Stimulated activated CD8-positive, alpha-beta memory T cell treated with anti-CD3 and anti-CD28 coated beads, Interleukin-7, amount 100 ng/mL, for 48 hours (primary cell): Measurements from ENCODE around the gene RHOT2.

ENCODE experiments used
- DNase-seq, 2 donors: peaks; one replicate each; pipeline ENCODE4 v3.0.0-alpha.2; 2020; ENCODE audit warnings: low read depth in 1 of 2; ENCODE audit errors: extremely low read depth in 1 of 2

RHOT2 gene

DNA sequence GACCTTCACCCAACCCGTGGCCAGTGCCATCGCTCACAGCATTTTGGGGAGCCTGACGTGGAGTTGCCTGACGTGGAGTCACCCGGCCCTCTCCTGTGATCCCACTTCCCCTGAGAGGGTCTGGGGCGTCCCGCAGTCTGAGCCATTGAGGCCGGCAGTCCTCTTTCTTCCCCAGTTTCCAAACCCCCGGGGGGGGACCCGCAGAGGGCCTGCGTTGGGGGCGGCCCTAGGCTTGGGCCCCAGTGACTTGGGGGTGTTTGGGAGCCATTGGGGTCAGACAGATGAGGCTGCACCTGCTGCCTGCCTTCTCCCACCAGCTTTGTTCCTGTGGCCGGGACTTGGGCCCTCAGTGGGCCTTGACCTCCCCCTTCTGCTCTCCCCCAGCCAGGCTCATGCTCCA is 1.7 kb downstream of the RHOT2 start:
- no peak for DNase-seq

DNA sequence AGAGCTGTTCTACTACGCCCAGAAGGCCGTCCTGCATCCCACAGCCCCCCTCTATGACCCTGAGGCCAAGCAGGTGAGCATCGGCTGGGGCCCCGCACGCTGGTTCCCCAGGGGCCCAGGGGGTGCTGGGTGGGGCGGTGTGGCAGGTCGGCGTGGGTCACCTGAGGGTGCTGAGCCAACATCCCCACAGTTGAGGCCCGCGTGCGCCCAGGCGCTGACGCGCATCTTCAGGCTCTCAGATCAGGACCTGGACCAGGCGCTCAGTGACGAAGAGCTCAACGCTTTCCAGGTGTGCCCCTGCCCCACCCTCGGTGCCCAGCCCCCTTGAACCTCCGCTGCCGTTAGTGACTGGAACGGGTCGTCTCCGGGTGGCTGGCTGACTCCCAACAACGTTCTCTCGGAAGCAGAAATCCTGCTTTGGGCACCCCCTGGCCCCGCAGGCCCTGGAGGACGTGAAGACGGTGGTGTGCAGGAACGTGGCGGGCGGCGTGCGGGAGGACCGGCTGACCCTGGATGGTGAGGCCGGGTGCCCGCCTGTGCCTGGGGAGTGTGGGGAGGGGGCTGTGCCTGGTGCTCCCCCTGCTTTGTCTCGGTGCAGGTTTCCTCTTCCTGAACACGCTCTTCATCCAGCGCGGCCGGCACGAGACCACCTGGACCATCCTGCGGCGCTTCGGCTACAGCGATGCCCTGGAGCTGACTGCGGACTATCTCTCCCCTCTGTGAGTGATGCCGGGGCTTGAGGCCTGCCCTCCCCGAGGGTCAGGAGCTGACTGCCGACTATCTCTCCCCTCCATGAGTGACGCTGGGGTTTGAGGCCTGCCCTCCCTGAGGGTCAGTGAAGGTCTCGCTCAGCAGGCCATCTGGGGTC is 2.8 kb downstream of the RHOT2 start:
- no peak for DNase-seq

DNA sequence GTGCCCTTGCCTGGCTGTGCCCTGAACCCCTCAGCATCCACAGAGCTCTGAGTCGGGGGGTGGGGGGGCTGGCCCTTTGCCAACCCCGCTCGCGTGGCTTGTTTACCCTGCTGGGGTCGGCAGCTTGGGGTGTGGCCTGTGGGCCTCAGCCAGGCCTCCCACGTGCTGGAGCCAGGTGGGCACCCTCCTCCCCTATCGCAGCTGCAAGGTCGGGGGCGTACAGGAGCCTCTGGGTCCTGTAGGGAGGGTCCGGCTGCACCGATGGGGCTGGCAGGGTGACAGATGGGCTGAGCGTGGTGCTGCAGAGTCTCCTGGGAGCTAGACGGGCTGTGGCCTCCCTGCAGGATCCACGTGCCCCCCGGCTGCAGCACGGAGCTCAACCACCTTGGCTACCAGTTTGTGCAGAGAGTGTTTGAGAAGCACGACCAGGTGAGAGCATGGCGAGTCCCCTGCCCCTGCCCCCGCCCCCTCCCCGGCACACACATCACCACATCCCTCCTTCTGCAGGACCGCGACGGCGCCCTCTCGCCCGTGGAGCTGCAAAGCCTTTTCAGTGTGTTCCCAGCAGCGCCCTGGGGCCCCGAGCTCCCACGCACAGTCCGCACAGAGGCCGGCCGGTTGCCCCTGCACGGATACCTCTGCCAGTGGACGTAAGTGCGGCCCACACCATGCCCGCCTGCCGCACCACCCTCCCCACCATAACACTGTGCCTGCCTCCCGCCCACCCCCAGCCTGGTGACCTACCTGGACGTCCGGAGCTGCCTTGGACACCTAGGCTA is 3.6 kb downstream of the RHOT2 start:
- no peak for DNase-seq

DNA sequence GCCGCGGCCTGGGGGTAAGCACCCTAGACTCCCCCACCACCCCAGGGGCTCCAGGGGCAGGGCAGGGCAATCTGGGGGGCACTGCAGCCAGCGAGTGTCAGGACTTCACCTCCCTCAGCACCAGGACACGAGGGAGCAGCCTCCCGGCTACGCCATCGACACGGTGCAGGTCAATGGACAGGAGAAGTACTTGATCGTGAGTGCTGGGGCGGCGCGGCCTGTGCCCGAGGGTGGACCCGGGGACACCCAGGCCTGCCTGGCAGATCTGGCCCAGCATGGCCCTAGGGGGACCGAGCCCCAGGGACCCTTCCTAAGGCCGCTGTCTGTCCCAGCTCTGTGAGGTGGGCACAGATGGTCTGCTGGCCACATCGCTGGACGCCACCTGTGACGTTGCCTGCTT is 4.4 kb downstream of the RHOT2 start:
- DNase-seq: no peak

DNA sequence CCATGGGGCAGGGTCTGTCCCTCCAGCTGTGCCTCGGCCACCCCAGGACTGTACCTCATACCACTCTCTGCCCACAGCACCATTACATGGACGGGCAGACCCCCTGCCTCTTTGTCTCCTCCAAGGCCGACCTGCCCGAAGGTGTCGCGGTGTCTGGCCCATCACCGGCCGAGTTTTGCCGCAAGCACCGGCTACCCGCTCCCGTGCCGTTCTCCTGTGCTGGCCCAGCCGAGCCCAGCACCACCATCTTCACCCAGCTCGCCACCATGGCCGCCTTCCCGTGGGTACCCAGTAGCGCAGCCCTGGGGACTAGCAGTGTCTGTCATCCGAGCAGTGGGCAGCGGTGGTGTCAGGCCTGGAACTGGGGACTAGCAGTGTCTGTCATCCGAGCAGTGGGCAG is 4.9 kb downstream of the RHOT2 start:
- DNase-seq: no peak

DNA sequence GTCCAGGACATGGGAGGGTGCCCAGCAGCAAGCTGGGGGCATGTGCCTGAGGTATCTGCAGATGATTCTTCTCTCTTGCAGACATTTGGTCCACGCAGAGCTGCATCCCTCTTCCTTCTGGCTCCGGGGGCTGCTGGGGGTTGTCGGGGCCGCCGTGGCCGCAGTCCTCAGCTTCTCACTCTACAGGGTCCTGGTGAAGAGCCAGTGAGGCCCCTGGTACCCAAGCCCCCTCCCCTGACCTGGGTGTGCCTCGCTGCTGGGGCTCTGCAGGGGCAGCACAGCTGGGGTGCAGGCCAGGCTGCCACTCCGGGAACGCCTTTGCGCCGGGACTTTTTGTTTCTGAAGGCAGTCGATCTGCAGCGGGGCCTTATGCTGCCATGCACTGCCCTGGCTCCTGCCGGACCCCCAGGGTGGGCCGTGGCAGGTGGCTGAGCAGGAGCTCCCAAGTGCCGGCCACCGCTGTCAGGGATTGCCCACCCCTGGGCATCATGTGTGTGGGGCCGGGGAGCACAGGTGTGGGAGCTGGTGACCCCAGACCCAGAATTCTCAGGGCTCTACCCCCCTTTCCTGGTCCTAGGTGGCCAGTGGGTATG is 5.6 kb downstream of the RHOT2 start:
- DNase-seq: no peak

DNA sequence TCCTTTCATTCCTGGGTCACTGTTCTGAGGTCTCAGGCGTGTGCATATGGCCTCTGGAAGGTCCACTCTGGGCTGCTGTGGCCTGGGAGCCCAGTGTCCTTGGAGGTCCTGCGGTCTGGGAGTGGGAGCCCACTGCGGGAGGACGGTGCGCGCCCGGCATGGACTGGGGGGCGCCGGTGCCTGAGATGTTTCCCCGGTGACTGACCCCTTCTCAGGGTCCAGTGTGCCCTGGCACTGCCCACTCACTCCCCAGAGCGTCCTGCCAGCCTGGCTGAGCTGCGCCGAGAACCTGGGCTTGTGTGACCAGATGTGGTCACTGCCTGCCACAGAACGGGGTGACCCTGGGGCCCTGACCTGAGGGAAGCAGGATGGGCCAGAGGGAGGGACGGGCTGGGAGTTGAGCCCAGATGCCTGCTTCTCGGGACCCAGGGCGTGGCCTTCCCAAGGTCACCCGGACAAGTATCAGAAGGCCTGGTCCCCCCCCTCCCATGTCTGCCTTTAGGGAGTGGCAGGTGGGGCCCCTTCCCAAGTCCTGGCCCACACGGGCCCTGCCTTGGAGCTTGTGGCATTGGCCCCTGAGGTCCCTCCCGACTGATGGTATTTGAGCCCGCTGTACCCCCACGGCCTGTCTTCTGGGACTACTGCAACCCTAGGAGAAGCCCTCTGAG is 6.4 kb downstream of the RHOT2 start:
- no peak for DNase-seq

DNA sequence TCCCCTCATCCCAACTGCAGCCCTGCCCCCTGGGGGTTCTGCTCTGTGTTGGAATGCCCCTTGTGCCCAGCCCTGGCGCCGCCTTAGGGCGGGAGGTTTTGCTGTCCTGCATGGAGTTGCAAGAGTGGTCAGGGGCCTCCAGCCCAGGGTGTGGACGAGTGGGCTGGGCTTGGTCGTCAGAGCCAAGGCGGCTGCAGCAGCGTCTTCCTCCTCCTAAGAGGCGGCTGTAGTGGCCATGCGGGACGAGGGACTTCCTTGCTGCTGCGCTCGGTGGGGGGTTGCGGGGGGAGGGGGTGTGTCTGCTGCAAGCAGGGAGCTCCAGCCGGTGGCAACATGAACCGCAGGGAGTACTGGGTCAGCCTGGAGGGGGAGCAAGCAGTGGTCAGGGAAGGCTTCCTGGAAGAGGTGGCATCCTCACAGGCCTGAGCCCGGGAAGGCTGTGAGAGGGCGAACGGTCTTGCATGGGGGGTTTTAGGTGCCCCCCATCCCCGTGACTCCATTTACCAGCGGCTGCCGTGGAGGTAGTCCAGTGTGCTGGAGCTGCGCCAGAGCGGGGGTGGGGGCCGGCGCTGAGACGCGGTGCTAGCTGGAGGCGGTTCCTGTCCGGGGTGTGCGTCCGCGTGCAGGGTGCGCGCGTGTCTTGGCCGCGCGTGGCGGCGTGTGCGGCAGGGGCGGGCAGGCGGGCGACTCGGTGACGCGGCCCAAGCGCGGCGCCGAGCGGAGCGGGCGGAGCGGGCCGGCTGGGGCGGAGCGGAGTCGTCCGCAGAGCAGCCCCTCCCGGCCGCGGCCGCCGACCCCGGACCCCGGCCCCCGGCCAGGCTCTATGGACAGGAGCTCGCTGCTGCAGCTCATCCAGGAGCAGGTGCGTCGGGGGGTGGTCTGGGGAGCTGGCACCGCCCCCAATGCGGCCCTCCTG is 7.3 kb downstream of the RHOT2 start, which contains the start of gene RHBDL1:
TSS of gene RHBDL1 (plus strand) at position 704 of the 916 bp plus-strand sequence. CDS start at position 824, 120 bp downstream.
- no peak for DNase-seq

DNA sequence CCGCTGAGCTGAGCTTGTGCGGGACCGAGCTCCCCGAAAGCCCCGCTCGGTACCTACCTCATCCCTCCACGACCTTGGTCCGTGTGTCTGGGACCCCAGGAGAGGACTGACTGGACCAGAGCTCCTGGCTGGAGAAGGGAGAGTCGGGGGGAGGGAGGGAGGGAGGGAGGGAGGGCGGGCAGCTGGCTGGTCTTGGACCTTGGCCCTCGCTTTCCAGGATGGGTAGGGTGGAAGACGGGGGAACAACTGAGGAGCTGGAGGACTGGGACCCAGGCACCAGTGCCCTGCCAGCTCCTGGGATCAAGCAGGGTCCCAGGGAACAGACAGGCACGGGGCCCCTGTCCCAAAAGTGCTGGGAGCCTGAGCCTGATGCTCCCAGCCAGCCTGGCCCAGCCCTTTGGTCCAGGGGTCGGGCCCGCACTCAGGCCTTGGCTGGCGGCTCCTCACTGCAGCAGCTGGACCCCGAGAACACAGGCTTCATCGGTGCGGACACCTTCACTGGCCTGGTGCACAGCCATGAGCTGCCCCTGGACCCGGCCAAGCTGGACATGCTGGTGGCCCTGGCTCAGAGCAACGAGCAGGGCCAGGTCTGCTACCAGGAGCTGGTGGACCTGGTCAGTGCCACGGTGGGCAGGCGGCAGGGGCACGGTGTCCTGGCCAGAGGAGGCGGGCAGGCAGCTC is 8.1 kb downstream of the RHOT2 start:
- DNase-seq: no peak

DNA sequence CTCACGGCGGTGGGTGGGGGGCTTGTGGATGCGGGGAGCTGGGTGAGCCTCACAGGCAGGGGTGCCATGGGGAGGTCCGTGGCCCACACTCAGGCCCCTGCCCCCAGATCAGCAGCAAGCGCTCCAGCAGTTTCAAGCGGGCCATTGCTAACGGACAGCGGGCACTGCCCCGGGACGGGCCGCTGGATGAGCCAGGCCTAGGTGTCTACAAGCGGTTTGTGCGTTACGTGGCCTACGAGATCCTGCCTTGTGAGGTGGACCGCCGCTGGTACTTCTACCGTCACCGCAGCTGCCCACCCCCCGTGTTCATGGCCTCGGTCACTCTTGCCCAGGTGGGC is 8.6 kb downstream of the RHOT2 start:
- DNase-seq: no peak

DNA sequence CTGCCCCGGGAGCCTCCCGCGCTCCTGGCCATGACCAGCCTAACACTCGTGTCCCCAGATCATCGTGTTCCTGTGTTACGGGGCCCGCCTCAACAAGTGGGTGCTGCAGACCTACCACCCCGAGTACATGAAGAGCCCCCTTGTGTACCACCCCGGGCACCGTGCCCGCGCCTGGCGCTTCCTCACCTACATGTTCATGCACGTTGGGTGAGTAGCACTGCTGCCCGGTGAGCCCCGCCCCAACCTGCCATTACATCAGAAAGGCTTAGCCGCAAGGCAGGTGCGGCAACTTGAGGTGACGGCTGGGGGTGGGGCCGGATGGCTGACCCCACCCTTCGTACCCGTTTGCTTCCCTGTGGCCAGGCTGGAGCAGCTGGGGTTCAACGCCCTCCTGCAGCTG is 9.0 kb downstream of the RHOT2 start:
- no peak for DNase-seq

DNA sequence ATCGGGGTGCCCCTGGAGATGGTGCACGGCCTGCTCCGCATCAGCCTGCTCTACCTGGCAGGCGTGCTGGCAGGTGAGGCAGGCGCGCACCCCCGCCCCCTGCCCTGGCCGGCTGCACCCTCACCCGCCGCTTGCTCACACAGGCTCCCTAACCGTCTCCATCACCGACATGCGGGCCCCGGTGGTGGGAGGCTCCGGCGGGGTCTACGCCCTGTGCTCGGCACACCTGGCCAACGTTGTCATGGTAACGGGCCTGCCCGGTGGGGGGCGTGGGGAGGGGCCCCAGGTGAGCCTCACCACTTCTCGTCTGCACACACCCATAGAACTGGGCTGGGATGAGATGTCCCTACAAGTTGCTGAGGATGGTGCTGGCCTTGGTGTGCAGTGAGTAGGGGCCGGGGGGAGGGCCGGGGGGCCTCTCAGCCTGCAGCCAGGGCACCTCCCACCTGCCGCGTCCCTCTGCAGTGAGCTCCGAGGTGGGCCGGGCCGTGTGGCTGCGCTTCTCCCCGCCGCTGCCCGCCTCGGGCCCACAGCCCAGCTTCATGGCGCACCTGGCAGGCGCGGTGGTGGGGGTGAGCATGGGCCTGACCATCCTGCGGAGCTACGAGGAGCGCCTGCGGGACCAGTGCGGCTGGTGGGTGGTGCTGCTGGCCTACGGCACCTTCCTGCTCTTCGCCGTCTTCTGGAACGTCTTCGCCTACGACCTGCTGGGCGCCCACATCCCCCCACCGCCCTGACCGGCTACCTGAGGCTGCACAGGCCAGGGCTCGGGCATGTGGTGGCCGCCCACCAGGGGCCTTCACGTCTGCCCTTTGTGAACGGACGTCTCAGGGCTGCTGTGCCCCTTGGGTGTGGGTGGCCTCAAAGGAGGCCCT is 9.6 kb downstream of the RHOT2 start:
- no peak for DNase-seq

DNA sequence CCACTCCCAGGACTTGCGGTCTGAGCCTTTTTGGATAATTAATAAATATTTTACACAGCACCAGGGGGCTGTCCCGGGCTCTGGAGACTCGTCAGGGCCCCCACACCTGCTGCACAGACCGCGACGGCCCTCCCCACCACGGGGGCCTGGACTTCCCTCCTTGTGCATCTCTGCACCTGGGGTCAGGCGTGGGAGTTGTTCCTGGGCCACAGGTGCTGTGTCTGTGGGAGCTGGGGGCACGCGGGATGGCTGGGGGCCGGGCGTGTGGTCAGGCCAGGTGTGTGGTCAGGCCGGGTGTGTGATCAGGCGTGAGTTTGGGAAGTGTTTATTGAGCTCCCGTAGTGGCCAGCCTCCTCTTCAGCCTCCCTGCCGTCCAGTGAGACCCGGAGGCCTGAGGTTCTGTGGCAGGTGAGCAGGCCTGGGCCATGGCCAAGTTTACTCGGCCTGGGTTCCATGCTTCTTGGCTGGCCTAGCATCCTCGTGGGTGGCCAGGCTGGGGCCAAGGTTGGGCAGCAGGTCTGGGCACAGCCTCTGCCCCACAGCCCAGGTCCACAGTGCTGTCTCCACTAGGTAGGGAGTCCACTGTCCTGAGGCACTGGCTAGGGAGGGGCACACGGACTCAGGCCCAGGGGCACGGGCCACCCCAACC is 10.4 kb downstream of the RHOT2 start:
- DNase-seq: no peak

DNA sequence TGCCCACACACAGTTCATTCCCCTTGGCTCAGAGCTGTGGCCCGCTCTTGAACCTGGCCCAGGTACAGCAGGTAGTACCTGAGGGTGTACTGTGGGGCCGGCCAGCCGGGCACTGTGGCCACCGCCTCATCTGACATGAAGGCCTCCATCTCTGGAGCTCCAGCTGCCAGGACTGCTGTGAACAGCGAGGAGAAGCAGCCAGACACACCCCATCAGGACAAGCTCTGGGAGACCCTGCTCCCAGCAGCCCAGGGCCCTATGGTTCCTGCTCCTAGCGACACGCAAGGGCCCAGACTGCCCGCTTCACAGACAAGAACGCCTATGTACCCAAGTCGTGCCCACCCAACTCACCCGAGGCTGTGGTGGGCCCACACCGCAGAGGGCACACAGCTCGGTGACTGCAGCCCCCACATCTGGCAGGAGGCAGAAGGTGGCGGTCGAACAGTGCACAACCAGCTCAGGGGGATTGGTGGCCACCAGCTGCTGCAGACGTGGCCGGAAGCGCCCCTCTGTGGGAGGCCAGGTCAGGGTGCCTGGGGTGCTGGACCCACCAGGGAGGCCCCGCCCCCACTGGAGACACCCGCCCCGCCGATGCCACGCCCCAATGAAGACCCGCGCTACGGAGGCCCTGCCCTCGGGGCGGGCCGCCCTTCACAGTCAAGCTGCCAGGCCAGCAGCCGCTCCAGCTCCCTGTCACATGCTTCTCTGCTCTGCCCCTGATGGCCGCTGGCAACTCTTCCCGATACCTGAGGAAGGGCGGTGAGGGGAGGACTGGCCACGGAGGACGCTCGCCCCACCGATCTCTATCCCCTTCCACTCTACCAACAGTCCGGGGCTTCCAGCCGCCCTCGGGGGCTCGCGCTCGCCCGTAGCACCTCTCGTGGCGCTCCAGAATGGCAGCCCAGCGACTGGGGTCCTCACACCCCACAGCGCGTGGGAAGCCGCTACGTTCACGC is 11.2 kb downstream of the RHOT2 start:
- DNase-seq: no peak

DNA sequence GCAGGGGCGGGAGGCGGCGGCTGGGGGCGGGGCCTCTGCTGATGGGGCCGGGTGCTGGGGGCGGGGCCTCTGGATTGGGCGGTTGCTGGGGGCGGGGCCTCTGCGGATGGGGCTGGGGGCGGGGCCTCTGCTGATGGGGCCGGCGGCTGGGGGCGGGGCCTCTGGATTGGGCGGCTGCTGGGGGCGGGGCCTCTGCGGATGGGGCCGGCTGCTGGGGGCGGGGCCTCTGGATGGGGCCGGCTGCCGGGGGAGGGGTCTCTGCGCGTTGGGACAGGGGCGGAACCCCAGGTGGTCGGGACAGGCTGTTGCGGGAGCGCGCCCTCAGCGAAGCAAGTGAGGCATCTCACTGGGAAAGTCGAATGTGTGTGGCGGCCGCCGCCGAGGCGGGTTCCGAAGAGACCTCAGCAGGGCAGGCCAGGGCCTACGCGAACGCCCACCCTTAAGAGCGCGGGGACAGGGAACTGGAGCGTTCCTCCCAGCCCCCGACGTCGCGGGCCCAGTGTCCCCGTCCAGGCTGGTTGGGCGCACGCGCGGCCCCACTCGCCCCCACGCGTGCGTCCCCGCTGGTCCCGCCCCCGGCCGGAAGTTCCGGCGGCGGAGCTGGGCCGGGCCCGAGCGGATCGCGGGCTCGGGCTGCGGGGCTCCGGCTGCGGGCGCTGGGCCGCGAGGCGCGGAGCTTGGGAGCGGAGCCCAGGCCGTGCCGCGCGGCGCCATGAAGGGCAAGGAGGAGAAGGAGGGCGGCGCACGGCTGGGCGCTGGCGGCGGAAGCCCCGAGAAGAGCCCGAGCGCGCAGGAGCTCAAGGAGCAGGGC is 12.1 kb downstream of the RHOT2 start, which contains the start of gene STUB1:
TSS of gene STUB1 (plus strand) at position 597 of the 811 bp plus-strand sequence. CDS start at position 713, 116 bp downstream.
- peak; percentile 74 to 83 for DNase-seq

DNA sequence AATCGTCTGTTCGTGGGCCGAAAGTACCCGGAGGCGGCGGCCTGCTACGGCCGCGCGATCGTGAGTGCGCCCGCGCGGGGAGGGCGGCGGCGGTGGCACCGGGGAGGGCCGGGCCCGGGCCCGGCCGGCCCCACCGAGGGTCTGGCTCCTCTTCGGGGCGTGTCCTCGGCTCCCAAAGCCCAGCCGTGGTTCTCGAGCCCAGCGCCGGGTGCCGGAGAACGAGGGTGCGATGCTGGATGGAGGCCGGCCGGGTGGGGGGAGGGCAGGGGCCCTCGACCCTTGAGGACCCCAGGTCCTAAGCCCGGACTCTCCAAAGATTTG is 12.7 kb downstream of the RHOT2 start:
- DNase-seq: no peak
